SK-N-DZ (cell line): ENCODE data around the gene CRYBG1.

Source experiments
- DNase-seq: peaks from one replicate; pipeline ENCODE4 v3.0.0-alpha.2; 2015; ENCODE audit warnings: low spot score
- small RNA-seq, 2 experiments: library from RNA; depleted of rRNA; stranded (forward); fragments of <200 nt; gene quantifications; one replicate each; pipeline ENCODE3, GENCODE V24; 2014

Gene CRYBG1

DNA sequence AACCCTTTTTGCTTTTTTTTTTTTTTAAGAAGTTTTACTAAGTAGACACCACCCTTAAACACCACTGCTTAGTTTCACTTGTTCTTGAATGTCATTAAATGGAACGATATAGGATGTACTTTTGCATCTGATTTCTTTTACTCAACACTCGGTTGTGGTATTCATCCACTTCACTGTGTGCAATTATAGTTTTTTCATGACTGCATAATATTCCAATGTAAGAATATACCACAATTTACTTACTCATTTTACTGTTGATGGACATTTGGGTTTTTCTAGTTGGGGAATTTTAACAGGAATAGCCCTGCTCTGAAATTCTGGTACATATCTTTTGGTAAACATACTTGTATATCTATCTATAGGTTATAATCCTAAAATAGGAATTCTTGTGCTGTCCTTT, 238.9 kb downstream of the CRYBG1 start:
- DNase-seq = no peak

DNA sequence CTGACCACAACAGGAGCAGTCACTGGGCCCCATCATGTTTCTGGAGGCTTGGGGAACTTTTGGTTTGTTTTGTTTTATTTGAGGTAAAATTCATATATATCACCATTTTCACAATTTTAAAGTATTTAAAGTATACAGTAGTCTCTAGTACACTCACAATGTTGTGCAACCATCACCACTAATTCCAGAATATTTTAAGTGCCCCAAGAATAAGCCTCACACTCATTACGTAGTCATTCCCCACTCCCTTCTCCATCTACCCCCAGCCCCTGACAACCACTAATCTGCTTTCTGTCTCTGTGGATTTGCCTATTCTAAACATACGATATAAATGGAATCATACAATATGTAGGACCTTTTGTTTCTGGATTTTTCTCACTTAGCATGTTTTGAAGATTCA, 239.8 kb downstream of the CRYBG1 start:
- DNase-seq = no peak

DNA sequence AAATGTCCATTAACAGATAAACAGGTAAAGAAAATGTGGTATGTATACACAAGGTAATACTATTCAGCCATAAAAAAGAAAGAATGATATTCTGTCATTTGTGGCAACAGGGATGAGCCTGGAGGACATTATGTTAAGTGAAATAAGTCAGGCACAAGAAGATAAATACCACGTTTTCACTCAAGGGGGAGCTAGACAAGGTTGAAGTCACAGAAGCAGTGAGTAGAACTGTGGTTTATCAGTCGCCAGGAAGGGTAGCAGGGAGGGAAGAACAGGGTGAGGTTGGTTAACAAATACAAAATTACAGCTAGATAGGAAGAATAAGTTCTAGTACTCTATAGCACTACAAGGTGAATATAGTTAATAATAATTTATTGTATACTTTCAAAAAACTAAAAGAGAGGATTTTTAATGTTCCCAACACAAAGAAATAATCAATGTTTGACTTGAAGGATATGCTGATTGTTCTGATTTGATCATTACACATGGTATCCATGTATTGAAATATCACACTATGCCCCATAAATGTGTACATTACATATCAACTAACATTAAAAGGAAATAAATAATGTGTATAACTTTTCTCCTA, 247.7 kb downstream of the CRYBG1 start:
- DNase-seq = peak; percentile 59

DNA sequence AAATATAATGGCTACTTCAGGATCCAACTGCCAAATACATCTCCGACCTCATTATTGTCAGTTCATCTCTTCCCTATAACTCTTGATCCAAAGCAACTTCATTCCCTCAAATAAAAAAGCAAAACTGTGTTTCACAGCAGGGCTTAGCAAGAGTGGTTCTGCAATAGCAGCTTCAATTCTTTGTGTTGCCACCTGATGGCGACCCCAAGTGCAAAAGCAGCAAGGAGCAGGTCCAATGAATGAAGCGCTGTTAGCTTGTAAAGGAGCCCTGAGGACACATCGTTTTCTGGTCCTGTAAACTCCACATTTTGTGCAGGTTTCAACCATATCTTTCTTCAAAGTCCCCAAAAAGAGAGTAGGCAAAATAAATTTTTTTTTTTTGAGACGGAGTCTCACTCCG, 249.2 kb downstream of the CRYBG1 start:
- DNase-seq = peak; percentile 37

DNA sequence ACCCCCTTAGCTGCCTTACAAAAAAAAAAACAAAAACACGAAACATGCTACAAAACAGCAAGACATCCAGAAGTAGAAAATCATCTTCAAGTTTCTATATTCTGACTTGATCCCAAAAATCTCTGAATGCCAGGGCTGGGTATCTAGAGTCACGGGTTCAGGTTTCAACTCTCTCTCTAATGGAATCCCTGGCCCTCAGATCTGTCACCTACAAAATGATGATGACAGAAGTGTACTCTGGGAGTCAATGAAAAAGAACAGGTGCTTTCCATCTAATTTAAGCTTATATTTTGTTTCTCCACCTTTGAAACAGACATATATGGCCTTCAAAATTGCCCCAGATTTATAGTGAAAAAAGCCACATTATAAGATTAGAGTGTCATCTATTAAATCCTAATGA, 250.5 kb downstream of the CRYBG1 start:
- DNase-seq = no peak

DNA sequence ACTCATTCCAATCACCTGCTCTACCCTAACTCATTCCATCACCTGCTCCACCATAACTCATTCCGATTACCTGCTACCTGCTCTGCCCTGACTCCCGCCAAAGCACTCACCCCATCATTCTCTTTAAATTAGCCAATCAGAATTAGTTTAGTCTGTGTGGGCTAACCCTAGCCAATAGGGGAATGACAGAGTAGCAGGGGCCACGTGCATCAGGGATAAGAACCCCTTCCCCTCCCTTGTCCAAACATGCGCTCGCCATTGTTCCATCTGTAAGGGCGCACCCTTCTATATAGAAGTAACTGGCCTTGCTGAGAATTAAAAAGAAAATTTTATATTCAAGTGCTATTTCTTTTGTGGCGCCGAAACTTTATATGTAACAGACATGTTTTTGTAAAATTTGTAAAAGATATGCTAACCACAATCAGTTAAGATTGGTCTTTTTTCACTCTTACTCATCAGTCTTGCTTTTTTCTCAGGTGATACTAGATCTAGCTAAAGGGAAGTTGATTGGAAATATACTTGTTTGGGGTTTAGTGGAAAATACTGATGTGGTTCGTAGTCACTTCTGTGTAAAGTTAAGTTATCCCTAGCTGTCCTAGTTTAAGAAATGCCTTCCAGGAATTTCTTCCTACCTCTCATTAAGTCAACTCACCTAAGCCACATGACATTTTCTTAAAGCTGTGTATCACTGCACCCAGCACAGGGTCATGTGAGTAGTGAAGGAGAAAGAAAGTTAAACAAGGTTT, 252.3 kb downstream of the CRYBG1 start:
- no peak for DNase-seq

DNA sequence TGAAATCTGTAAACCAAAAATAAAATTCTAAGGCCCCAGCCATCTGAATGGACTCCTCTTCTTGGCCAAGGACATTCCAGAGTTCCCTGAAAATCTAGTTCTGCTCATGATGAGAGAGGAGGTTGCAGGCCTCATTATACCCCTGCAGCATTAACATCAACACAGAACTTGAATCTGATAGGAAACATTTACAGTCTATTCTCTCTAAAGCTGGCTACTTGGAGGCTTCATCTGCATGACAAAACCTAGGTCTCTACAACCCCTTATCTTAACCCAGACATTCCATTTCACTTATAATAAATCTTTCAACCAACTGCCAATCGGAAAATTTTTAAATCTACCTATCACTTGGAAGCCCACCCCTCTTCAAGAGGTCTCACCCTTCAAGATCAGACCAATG, 253.1 kb downstream of the CRYBG1 start:
- DNase-seq = no peak

DNA sequence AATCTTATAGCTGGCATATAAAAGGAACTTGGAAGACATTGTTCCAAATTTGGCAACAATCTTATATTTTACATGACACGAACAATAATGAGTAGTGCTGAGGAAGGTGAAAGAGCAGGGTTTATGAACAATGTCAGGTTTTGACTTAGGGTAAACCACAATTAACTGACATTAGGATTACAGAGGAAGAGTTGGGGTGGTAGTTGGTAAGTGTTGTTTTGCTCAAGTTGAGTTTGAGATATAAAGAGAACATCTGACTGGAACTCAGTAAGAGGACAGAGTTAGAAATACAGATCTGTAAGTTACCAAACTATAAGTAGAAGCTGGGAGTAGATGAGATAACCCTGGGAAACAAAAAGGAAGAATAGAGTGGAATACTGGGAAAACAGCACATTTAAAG, 253.6 kb downstream of the CRYBG1 start:
- no peak for DNase-seq

DNA sequence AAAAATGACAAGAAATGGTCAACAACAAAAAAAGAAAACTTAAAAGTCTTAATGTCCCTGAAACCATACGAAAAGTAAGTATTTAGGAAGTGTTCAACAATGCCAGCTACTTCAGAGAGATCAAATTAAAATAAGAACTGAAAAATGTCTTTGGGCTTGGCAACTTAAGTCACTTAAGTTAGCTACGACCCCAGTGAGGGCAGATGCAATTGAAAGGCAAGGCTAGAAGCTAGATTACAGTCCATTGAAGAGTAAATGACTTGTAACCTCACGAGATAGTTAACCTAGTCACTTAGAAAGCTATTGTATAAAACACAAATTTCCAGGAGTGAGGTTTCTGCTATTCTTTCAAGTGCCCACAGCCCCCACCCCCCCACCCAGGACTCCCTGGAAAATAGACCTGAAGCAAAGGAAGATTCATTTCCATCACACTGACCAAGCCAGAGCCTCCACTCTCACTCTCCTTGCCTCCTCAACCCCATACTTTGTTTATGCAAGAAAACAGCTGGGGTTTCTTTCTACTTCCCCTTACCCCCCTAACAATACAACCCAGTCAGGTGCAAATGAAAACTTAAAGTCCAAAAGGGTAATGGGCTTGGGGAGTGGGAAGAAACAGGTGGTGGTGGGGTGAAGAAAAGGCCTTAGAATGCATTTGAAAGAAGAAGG, 254.2 kb downstream of the CRYBG1 start:
- no peak for DNase-seq

DNA sequence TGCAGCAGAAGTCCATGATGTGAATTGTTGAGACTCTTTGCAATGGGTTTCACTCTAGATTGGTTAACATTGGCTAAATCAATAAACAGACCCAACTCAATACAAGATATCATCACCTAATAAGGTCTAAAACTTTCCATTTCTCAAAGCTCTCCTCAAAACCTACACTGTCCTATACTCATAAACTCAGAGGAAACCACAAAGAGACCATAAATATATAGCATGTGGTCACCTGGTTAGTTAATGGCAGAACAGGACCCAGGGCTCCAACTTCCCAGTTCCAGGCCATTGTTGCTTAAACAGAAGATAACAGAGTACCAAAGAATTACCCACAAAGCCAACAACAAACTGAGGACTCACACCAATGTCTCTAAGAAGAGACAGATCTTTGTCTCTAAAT, 256.8 kb downstream of the CRYBG1 start:
- DNase-seq = no peak

DNA sequence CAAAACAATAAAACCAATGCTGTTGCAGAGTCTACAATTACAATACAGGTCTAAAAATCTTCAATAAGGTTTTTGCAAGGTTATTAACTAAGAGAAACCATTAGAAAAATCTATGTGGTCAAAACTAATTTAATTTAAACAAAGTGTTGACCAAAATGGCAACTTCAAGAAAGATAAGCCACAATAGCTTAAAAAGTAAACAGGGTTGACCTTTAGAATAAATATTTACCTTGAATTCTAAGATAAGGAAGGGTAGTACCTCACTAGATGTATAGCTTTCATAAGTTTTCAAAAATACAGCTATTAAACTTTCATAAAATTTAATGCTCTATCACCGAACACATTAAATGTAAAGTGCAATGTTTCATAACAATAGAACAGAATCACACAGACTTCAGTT, 257.3 kb downstream of the CRYBG1 start:
- DNase-seq = no peak

DNA sequence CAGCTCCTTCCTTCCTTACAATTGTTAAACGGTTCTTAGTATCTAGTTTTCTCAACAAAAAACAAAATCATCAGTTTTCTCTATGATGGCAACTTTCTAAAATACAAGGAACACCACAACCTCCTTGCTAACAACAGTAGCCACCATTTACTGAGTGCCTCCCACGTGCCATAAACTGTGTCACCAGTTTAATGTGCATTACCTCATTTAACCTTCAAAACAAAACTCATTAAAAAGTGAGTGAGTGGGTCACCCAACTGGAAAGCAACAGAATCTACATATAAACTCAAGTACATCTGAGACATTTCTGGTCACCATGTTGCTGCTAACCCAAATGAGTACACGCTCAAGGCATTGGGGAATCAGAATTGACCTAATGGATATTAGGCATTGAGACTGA, 257.8 kb downstream of the CRYBG1 start:
- no peak for DNase-seq

DNA sequence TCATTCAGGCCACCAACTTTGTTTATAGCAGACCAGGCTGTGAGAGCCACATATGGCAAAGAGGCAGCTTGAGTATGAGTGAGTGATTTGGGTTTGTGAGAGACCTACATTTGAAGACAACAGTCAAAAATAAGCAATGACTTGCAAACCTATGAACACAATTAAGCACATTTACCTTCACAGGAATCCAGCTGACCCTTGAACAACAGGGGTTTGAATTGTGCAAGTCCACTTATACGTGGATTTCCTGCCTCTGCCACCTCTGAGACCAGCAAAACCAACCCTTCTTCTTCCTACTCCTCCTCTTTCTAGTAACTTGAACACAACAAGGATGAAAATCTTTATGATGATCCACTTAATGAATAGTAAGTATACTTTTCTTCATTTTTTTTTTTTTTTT, 258.7 kb downstream of the CRYBG1 start:
- no peak for DNase-seq

DNA sequence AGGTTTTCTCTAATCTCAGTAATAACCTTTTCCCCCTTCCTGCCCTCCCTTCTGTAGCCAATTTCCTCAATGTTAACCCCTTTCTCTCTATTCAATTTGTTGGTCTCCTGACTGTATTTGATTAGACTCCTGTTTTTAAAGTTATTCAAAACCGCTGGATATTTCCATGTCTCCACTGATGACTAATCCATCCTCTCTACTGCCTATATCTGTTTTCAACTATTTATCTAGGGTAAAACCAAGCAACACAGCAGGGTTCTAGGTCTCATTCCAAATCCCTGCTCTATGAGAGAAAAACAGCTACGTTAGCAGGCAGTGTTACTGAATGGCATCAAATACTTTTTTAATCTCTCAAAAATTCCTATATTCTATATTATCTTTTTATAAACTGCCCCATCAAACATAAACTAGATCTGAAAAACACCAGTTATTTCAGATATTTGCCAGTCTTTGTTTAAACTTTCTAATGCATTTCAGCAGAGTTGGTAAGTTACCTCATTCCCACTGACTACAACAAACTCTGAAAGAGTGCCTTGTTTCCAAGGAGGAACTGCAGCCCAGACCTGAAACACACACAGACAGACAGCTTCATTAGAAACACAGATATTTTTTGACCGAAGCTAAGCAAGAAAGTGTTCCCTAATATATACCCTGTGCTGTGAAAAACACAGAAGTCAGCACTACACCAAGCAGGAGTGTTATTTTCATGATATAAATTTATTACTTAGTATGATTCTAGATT, 260.6 kb downstream of the CRYBG1 start:
- DNase-seq = no peak

Small RNA genes within 50 kb of the gene (small RNA-seq; reads per million reads assigned to genes)
- 0 reads per million in 2 experiments for gene RF00019
- gene RNA5SP211 = 0 to 0.09 reads per million in 2 experiments
- gene RNU6-527P = 0 reads per million in 2 experiments
